Measurements from ENCODE around the gene NFX1. TPM values are rescaled to one million over a fixed set of nuclear protein-coding genes. Genes with fewer than 3 reads are reported as not detected.

NFX1 gene
- total RNA-seq: 12.2 and 13.0 TPM in 2 replicates

DNA sequence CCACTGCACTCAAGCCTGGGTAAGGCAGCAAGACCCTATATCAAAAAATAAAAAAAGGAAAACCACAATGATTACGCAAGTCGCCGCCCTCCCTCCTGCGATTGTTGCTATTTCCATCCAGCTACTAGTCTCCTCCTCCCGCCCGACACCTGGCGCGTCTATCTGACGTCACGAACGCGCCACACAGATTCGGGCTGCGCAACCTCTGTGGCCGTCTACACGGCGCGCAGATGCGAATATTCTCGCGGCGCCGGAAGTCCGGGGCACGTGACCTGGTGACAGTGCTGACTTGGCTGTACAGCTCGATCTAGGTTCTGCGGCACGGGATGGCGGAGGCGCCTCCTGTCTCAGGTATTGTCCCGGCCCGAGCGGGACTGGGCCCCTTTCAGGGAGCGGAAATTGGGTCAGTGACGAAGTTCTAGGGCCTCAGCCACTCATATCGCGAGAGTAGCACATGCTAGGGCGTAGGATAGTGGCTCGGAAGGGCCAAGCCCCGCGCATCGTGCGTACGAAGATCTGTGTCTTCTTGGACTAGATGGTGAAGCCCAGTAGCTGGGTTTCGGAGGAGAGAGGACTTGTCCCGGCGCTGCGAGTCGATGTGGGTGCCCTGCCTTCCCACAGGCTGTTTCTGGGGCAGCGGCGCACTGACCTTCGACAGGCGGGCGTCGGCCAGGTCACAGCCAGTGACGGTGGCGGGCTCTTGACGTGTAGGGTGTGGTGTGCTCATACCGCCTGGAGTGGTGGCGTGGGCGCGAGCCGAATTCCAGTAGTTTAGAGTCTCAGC is at the start of gene NFX1:
NFX1 (plus strand) TSS at position 270 of the 784 bp plus-strand sequence; CDS start at position 327, 57 bp downstream.
- peak; percentile 93 for DNase-seq (ENCODE audit: low read depth, low spot score)

DNA sequence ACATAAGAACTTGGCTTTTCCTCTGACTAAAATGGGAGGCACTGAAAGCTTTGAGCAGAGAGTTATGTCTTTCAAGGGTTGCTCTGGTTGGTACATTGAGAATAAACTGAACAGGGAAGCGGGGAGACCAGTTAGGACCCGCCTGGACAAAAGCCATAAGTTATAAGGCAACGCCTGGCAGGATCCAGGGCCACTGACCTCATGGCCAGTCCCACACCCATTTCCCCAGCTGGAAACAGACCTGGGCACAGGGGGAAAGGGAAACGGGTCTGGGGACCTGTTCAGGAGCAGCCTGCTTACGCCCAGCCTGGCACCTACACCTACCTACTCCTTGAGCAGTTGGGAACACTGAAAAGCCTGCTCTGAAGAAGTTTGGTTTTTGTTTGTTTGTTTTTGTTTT is 49.0 kb upstream of the NFX1 start:
- no peak for DNase-seq (ENCODE audit: low read depth, low spot score)

DNA sequence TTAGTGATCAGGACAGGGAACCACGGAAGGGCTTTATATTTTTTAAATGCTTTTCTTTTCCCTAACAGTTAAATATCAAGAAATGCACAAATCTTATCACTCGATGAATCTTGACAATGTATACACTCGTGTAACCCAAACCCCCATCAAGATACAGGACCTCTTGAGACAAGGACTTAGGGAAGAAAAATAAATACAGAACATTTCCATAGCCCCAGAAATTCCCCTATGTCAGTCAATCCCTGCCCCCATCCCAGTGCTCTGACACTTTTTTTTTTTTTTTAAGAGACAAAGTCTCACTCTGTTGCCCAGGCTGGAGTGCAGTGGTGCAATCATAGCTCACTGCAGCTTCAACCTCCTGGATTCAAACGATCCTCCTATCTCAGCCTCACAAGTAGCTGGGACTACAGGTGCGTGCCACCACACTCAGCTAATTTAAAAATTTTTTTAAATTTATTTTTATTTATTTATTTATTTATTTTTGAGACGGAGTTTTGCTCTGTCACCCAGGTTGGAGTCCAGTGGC is 47.6 kb upstream of the NFX1 start:
- DNase-seq (ENCODE audit: low read depth, low spot score): no peak

DNA sequence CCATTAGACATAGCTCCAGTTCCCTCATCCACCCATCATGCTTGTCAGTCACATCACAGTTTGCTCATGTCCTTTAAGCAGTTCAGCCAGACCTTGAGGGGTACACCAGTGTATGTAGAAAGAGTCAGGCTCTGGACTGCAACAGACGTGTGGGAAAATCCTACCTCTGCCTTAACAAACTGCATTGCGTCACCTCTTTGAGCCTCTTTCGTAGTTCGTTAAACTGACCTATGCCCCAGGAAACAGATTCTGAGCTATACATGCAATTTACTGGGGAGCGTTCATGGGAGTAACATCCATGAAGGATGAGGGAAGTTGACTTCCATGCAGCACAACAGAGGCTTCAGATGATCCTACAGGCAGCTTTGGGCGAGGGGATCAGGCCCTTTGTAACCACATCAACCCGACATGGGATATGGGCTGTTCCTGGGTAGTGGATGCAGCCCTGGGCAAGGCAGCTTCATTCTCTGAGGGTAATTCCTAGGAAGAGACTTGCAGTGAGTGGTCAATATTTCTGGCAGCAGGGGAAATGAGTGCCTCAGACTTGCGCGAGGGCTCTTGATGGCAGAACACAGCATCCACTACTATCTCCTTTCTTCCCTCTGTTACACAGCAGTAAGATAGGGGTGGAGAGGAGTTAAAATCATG is 46.1 kb upstream of the NFX1 start:
- DNase-seq (ENCODE audit: low read depth, low spot score): no peak

DNA sequence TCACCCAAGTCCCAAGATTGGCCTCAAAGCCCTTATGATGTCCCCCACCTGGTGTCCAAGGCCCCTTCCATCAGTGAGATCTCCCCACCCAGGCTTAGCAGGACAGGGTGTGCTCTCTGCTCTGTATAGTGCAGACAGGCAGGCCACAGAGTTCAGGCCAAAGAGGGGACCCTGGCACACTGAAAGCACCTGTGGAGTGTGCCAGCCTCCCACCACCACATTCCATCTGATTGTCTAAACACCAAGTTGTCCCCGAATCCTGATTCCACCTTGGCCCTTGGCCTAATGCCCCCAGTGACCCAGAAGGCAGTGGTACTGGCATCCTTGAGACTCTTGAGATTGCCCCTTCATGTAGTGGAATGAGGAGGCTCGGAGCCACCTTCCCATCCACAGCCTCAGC is 45.0 kb upstream of the NFX1 start:
- no peak for DNase-seq (ENCODE audit: low read depth, low spot score)

DNA sequence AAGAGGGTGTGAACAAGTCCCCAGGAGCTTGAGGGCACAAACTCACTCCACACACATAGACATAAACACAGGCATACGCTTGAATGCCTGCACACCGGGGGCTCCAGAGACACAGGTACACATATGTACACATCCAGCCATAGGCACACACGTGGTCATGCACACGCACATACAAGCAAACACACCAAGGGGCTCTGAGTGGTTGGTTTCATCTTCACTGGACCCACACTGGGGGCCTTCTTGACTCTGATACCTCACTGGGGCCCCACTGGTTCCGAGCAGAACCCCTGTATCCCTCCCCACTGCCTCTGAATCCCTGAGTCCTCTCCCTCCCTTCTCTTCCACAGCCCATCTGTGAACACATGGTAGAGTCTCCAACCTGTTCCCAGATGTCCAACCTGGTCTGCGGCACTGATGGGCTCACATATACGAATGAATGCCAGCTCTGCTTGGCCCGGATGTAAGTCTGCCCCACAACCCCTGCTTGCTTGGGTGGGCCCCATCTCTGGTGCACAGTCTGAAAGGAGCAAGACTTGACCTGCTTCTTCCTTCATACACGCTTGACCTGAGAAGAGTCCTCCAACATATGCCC is 44.0 kb upstream of the NFX1 start:
- no peak for DNase-seq (ENCODE audit: low read depth, low spot score)

DNA sequence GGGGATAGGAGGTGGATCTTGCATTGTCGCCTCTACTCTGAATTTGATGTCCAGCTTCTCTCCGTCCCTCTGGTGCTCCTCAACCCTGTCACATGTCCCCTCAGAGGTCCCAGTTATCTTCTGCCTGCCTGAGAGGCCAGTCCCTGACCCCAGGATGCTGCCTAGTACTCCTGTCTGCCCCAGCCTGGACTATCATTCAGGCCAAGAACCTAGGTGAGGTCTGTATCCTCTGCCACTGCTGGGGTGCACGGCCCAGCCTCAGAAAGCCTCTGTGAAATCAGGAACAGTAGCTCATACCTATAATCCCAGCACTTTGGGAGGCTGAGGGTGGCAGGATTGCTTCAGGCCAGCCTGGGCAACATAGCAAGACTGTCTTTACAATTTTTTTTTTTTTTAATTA is 41.7 kb upstream of the NFX1 start:
- no peak for DNase-seq (ENCODE audit: low read depth, low spot score)

DNA sequence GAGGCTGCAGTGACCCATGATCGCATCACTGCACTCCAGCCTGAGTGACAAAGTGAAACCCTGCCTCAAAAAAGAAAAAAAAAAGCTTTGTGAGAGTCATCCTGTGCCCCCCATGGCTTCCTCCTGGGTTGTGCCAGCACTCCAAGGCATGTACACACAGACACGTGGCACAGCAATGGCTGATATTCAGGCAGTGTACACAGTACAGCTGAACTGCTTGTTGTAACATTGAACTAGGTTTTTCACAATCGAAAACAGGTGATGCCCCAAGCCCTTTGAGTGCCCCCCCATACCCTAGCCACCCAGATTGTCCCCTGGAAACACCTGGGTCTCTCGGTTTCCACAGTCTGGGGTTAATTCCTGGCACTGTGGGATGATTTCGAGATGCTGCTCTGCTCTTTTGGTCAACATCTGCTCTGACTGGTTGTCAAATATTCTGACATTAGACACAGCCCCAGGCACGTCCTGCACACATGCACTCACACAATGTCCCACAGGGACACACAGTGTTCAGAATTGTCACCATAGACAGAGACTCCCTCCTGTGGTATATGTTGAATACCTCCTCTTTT is 41.1 kb upstream of the NFX1 start:
- DNase-seq (ENCODE audit: low read depth, low spot score): no peak

DNA sequence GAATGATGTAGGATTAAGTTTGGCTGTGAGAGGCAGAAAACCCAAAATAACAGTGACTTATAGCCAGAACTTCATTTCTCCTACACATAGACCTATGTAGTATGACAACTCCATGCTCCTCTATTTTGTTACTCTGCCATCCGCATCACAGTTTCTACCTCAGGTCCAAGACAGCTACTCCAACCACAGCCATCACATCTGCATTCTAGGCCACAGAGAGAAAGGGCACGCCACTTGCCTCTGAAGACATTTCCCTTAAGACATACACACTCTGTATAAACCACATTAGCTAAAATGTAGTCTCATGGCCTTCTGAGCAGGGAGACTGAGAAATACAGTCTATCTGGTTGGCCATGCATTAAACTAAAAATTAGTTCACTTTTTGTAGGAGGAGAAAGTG is 40.3 kb upstream of the NFX1 start:
- DNase-seq (ENCODE audit: low read depth, low spot score): no peak

DNA sequence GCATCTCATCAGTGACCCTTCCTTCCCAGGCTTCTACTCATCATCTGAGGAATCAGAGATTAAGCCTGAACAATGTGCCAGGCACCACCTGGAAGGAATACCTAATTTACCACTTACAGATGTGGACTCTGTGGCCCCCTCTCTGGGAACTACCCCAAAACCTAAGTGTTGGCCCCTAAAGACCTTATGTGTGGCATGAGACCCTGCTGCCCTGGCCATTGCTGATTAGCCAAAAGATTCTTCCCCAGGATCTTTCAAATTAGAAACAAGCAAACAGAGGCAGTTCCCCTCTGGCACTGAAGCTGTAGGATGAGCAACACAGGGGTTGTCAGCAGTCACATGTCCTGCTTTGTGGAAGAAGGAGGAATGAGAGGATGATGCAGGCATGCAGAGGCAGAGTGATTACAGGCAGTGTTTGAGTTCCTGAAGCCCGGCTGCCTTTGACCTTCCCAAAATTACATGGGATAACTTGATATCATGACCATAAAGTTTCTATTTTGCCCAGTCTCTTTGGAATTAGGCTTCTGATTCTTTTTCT is 39.8 kb upstream of the NFX1 start:
- no peak for DNase-seq (ENCODE audit: low read depth, low spot score)

DNA sequence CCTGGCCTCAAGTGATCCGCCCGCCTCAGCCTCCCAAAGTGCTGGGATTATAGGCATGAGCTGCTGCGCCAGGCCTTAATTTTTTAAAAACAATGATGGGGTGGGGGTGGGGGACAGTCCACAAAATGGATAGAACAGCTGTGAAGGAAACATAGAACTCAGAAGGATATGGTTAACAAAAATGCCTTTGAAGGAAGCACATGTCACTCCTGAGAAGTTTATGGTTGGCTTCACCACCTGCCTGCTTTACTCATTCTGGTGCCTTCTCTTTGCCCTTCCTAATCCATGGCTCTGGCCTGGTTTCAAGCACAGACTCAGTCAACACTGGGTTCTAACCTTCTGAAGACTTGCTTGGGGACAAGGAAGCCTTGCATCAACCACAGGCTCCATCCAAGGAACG is 36.1 kb upstream of the NFX1 start:
- DNase-seq (ENCODE audit: low read depth, low spot score): no peak

DNA sequence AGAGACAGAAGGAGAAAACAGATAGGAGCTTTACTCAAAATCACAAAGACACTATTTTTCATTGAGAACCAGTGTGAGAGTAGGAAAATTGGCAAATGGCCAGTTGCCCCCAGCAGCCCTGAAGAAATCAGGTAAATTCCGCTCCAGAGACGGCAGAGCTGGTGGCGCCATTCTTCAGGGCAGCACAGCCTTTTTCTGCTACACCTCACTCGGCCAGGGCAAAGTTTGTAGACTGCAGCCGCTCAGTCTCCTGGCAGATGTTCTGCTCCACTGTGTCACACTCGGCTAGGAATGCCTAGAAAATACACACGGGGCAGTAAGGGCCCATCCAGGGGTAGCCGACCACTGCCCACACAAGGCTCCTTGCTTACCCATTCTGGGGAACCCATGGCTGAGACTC is 35.3 kb upstream of the NFX1 start:
- DNase-seq (ENCODE audit: low read depth, low spot score): no peak

DNA sequence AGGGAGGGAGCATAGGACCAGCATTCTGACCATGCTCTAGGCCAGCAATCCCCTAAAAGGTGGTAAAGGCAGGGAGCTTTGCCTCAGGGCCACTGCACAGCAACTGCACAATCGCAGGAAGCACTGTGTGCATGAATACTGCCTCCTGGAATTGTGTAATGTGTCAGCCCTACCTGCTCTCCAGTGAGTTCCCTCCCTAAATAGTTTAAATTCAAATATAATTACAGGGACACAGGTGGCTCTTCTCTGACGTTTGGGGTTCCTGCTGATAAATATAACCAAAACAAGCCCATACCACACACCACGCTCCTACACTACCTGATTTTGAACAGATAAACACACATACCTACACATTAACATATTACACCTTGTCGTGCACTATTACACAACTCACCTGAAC is 34.8 kb upstream of the NFX1 start:
- DNase-seq (ENCODE audit: low read depth, low spot score): no peak

DNA sequence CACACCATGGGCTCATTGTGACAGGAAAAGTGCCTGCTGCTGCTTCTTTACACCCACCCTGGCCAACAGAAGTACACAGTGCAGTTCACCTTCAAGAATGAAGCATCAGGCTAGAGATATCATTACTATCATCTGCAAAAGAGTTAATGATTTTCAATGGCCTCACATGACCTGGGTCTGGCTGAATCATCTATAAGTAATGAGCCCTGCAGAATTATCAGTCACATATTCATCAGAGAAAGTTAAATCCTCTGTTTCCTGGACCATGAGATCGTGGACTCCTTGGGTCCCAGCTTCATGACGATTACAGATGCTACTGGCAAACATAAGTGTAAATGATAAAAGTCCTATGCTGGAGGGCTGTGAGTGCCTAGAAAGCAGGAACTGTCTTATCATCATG is 34.1 kb upstream of the NFX1 start:
- no peak for DNase-seq (ENCODE audit: low read depth, low spot score)

DNA sequence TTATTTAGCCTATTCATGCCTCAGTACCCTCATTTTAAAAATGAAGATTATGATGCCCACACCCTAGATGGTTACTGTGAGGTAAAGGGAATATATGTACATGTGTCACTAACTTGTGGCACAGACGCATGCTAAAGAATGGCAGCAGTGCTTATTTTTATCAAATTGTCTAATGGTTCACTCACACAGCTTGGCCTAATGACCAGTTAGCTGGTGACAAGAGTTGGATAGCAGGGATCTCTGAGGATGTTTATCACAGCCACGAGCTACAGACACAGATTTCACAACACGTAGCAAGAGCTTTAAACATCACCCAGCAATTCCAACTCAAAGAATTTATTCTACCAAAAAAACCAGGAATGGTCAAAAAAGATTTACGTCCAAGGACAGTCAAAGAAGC is 33.0 kb upstream of the NFX1 start:
- no peak for DNase-seq (ENCODE audit: low read depth, low spot score)

DNA sequence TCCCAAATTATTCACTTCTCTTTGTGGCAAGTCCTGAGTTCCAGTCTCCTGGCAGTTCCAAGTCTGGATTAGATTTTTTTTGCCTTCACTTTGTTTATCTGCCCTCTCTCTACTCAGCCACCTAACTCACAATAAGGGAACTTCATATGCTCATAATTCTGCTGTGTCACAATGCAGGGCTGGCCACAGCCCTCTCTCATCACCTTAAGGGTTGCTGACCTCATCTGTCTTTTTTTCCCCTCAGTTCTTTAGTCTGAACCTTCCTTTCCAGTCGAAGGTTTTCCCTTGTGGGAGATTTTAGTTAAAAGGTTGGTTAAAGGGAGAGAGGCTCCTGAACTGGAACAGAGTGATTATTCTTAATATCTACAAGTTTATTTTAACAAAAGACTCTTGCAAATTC is 29.9 kb upstream of the NFX1 start:
- no peak for DNase-seq (ENCODE audit: low read depth, low spot score)

DNA sequence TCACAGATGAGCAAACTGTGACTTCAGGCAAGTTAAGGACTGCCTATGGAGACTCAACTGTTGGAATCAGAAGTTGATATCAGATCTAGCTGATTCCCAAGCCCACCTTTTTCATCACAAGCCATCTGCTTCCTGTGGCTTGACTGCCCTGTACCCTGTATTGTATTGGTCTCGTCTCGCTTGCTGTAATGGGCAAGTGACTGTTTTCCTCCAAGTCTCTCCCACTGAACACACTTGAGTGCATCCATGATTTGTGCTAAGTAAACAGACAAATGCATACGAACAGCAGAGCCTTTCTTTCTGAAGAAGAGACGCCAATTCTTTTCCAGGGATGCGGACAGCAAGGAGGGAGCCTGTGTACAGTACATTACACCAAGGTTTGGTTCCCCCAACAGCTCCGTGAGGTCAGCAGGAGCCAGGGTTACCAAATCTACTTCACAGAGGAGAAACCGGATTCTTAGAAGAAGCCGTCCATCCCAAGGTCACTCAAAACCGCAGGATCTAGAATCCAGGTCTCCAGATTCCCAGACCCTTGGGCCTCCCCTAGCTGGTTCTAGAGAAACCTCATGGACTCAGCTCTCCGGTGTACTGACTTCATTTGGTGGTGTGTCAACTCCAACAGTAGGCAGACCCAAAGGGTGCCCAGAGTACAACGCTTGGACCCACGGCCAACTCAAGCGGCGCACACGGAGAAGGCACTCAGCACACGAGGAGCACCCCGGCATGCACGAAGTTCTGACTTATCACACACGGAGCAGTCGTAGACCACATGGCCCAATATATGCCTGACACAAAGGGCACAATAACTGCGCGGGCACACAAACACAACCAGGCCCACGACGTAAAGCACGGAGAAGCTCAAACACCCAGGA is 26.9 kb upstream of the NFX1 start:
- no peak for DNase-seq (ENCODE audit: low read depth, low spot score)

DNA sequence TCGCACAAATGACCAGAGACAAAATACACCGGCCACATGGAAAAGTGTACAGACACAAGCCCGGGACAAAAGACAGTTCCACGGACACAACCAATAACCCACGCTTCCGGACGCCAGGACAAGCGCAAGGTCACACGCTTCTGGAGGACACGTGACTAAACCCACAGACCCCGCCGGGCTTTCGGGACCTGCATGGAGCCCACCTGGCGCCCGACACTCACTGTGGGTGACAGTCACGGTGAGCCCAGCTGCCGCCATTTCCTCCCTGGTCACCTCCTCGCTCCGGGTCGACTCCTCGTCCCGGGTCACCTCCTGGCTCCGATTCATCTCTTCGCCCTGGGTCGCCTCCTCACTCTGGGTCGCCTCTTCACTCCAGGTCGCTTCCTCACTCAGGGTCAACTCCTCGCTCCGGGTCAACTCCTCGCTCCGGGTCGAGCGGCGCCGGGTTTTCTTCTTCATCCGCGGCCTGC is 26.3 kb upstream of the NFX1 start:
- DNase-seq (ENCODE audit: low read depth, low spot score): no peak

DNA sequence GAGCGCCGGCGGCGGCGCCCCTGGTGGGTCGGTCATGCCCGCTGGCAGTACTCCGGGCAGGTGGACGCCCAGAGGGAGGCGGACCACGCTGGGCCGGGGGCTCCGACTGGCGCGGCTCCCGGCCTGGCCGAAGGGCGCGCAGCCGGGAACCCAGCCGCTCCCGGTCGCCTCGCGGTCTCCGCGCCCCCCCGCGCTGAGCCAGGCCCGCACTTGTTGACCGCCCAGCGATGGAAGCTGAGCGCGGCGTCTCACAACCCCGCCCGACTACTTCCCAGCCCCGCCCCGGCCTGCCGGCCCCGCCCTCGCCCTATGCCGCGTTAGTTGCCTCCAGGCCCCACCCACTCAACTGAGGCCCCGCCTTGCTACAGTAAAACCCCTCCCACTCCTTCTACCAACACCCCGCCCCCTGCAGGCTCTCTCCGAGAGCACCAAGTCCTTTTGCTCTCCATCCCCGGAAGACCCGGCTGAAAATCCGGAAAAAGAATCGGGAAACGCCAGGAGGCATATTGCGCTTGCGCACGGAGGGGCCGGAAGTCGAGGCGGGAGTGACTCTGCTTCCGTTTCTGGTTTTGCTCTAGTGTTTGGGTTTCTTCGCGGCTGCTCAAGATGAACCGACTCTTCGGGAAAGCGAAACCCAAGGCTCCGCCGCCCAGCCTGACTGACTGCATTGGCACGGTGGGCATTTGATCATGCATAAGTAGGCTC is 25.7 kb upstream of the NFX1 start, which contains the start of the genes BAG1 and CHMP5:
BAG1 (minus strand) TSS at position 236 of the 705 bp plus-strand sequence.
CHMP5 (plus strand) TSS at position 577 of the 705 bp plus-strand sequence; CDS start at position 607, 30 bp downstream.
- DNase-seq (ENCODE audit: low read depth, low spot score): peak; percentile 98
